Measurements from ENCODE around the gene SLC16A13.
"Not testable (repeated sequence)": the region's sequence is repeated elsewhere in the genome, so short reads cannot be mapped to it uniquely, and the experiment has no call there.

SLC16A13 gene, protein sequence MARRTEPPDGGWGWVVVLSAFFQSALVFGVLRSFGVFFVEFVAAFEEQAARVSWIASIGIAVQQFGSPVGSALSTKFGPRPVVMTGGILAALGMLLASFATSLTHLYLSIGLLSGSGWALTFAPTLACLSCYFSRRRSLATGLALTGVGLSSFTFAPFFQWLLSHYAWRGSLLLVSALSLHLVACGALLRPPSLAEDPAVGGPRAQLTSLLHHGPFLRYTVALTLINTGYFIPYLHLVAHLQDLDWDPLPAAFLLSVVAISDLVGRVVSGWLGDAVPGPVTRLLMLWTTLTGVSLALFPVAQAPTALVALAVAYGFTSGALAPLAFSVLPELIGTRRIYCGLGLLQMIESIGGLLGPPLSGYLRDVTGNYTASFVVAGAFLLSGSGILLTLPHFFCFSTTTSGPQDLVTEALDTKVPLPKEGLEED

DNA sequence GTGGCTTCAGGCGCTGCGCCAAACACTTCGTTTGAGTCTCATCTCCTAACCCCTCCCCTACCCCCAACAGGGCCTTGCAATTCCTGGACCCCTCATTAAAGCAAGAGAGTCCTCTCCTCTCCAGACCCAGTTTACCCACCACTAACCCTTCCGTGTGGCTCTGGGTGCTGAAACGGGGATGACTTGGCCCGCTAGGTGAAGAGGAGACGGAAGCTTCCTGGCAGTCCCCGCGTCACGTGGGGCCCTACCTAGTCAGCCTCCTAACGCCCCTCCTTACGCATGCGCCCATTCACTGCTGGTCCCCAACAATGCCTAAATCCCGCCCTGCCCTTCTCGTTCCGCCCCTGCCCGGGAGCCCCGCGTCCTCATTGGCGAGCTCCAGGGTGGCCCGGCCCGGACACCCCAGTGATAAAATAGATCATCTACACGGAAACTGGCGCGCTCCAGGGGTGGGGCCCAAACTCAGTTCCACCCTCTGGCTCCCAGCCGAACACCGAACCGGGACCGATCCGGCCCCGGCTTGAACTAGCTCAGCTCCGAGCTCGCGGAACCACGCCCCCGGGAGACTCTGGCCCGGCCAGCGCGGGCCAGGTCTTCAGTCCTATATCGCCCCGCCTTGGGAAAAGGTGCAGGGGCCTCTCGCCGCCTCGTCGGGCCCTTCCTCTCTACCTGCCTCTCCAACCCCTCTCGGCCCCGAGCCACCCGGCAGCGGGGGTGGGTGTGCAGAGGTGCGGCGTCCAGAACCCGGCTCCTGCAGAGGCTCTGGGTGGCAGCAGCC lies at the start of gene SLC16A13:
SLC16A13 (plus strand) TSS at position 425 of the 778 bp plus-strand sequence. CDS start 368 bp downstream, outside the sequence.
- peak; percentile 88 for DNase-seq

DNA sequence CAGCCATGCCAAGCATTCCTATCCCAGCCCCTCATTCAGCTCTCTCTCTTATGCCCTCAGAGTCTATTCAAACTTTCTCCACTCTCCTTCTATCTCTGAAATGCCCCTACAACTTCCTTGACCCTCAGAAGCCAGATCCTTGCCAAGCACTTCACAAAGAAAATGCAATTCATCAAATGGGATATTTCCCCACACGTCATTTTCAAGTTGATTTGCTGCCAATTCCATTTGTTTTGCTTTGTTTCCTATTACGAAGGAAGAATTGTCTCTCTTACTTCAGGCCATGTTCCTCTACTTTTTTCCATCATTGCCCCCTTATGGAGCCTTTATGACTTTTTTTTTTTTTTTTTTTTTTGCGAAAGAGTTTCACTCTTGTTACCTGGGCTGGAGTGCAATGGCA lies 49.1 kb upstream of the SLC16A13 start:
- no peak for DNase-seq

DNA sequence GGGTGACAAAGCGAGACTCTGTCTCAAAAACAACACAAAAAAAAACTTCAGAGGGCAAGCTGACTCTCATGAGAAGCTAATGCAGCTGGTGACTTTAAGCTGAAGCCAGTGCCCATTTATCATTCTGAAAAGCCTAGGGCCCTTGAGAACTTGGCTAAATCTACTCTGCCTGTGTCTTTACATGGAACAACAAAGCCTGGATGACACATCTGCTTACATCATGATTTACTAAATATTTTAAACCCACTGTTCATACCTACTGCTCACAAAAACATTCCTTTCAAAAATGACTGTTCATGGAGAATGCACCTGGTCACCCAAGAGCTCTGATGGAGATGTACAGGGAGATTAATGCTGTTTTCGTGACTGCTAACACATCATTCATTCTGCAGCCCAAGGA lies 46.0 kb upstream of the SLC16A13 start:
- no peak for DNase-seq

DNA sequence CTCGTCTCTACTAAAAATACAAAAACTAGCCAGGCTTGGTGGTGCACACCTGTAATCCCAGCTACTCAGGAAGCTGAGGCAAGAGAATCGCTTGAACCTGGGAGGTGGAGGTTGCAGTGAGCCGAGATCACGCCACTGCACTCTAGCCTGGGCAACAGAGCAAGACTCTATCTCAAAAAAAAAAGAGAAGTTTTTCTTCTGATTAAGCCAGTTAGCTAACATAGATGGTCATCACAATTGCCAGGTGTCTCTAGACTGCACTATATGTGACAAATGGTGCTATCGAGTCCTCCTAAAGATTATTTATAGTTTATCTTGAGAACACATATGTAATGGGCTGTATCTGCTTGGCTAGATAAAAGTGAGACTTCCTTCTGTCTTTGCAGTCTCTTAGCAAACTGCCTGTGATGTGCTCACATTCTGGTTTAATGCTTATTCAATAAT lies 42.2 kb upstream of the SLC16A13 start:
- DNase-seq, result not testable (repeated sequence)

DNA sequence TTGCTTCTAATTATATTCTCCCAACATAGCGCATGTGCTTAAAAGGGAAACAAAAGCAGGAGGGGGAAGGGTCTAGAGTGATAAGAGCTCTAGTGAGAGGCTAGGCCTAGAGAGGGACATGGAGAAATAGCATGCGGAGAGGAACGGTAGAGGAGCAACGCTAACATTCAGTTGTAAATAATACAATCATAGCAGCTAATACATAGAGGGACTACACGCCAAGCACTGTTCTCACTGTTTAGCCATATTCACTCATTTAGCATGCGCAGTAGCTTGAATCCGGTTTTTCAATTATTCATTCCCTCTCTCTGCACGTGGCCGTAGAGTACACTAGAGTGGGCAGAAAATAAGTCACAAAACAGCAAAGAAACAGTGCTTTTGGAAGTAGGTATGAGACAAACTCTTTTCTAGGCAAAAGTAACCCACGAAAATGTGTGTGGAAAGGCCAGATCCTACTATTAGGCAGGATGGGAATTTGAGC lies 41.7 kb upstream of the SLC16A13 start:
- DNase-seq, result no peak

DNA sequence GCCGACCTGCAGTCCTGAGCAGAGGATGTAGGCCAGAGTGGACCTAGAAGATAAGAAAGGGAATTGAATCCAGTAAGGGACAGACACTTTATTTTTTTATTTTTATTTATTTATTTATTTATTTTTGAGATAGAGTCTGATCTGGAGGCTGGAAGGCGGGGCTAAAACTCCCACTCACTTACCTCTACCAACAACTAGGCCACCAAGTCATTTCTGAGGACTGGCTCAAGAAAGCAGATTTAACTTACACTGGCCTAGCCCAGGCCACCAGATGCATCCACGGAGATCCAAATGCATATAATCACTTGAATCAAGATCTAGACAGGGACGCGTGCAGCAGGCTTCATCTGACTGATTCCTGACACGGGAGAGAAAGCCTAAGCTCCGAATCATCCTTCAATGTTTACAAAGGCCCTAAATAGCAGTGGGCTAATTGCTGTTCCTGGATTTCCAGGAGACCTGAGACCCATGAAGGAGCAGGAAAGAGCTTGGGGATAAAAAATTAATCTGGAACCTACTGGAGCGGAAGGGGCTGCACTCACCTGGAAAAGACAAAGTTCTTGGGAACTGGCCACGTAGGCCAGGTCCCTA lies 41.1 kb upstream of the SLC16A13 start:
- no peak for DNase-seq

DNA sequence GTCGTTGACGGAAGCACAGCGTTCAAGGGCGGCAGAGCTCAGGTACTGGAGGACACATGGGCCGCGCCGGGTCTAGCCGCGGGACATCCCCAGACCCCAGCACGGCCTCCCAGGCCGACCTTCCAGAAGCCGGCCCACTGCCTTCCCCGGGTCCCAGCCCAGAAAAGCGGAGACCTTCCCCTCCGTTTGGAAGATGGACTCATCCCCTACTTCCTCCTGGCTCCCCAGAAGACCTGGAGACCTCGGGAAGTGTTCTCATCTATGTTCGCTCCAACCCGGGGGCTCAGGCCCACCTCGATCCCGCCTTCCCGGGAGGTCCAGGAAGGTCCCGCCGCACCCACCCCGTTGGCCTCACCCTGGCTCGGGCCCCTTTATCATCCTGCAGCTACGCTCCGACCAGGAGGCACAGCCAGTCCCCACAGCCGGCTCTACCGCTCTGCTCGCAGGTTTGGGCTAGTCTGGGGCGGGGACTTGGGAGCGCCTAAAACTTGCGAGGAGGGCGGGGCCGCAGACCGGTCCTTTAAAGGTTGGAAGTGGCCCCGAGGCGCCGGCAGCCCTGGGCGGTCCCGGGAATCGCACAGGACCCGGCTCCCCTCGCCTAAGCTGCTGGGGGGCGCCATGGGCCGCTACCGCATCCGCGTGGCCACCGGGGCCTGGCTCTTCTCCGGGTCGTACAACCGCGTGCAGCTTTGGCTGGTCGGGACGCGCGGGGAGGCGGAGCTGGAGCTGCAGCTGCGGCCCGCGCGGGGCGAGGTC lies 40.1 kb upstream of the SLC16A13 start, which contains the start of gene ALOX12:
ALOX12 (plus strand) TSS at position 550 of the 756 bp plus-strand sequence; CDS start at position 619, 69 bp downstream.
- DNase-seq, result no peak

DNA sequence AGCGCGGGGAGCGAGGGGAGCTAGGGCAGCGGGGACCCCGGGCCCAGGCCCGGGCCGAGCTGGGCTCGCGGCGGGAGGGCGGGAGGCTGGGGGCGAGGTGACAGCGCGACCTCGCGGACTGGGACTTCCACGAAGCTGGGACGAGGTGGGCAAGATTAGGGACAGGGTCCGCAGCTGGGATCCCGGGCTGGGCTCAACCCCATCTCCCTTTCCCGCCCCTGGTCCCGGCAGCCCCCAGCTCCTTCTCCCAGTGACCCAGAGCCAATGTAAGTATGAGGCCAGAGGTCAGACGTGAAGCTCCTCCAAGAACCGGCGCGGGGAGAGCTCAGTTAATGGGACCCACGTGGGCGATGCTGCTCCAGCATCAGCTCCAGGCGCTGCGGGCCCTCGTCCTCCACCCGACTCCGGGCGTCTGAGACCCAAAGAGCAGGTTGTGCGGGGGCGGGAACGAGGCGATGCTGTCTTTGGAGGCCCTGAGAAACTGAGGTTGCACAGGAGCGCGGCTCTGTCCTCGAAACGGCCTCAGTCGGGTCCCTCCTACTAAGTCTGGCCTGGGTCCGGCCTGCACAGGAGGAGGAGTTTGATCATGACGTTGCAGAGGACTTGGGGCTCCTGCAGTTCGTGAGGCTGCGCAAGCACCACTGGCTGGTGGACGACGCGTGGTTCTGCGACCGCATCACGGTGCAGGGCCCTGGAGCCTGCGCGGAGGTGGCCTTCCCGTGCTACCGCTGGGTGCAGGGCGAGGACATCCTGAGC lies 39.4 kb upstream of the SLC16A13 start:
- no peak for DNase-seq

DNA sequence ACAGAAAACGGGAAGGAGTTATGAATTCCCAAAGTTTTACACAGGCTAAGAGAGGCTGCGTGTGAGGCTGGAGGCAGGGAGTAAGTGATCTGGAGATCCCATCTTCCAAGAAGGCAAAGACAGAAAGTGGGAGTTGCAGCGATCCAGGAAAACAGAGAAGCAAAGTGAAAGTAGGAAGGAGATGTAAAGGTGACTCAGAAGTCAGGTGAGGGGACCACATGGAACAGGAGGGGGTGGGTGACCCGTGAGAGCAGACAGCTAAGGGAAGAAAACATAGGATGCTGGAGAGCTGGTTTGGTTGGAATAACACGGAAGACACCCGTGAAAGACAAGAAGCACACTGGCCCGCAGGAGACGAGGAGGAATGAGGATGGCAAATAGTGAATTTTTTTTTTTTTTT lies 38.6 kb upstream of the SLC16A13 start:
- DNase-seq, result no peak

DNA sequence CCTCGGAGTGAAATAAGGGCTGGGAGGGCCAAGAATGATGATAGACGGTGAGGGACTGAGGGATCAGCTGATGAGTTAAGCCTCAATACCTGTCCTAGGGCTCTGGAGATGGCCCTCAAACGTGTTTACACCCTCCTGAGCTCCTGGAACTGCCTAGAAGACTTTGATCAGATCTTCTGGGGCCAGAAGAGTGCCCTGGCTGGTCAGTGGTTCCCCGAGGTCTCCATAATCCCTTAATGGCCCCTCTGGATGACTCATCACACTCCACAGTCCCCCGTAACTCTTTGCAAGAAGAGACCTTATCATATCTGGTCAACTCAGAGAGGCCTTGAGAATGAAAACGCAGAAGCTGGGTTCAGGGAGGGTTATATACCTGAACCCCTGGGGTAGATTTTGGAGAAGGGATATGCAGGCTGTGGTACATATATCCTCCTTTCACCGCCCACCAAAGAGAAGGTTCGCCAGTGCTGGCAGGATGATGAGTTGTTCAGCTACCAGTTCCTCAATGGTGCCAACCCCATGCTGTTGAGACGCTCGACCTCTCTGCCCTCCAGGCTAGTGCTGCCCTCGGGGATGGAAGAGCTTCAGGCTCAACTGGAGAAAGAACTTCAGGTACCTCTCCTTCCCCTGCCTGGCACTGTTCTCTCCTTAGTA lies 36.8 kb upstream of the SLC16A13 start:
- no peak for DNase-seq

DNA sequence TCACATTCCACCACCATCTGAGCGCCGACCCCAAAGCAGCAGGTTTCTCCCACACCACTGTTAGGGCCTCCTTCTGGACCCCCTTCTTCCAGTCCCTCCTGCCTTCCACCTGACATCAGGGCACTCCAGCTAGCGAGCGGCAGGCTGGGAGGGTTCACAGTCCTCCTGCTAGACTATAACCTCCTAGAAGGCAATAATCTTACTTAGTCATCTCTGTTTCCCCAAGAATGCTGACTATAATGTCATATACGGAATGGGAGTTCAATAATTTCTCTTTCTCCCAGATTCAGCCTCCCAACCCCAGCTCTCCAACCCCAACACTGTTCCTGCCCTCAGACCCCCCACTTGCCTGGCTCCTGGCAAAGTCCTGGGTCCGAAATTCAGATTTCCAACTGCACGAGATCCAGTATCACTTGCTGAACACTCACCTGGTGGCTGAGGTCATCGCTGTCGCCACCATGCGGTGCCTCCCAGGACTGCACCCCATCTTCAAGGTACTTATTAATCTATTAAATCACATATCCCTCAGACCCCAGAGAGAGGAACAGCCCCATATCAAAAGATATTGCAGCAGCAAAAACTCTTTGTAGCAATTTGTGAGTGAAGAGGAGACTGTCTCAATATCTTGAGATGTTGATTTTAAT lies 34.4 kb upstream of the SLC16A13 start:
- no peak for DNase-seq

DNA sequence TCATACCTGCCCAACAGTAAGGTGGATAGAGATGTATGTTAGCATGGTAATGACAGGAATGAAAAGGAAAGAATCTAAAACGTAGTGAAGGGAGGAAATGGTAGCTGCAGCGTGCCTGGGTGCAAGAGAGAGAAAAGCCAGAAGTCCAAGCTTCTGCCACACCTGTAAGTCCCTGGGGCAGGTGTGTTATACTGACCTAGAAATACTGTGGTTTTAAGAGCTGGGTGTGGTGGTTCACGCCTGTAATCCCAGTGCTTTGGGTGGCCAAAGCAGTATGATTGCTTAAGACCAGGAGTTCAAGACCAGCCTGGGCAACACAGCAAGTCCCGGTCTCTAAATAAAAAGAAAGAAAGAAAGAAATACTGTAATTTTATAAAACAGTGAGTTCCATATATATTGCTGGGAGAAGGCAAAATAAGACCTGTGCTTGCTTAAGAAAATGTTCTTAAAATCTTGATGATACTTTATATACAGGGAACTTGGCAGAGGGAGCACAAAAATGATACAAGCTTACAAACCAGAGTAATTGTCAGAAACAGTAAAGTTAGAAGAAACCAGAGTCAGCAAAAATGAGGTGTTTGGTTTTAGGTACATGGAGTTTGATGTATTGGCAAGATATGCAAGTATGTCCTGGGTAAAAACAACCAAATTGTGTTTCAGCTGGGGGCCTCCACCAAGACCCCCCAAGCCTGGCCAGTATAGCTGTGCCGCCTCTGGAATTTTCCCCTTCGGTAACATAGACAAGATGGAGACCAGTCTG lies 33.3 kb upstream of the SLC16A13 start:
- DNase-seq, result no peak

DNA sequence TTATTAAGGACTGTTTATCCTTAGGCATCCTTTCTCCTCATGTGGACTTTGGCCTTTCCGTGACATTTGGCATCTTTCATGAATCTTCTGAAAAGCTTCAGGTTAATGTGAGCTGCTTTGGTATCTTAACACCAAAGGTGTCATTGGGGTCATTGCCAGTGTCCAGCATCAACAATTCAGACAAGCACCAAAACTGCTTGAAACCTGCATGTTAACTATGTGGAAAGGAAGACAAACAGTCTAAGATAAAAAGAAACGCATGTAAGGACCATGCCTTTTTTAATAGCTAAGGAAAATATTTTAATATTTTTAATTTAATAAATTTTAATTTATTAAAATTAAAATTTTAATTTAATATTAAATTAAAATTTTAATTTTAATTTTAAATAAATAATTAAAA lies 32.1 kb upstream of the SLC16A13 start:
- no peak for DNase-seq

DNA sequence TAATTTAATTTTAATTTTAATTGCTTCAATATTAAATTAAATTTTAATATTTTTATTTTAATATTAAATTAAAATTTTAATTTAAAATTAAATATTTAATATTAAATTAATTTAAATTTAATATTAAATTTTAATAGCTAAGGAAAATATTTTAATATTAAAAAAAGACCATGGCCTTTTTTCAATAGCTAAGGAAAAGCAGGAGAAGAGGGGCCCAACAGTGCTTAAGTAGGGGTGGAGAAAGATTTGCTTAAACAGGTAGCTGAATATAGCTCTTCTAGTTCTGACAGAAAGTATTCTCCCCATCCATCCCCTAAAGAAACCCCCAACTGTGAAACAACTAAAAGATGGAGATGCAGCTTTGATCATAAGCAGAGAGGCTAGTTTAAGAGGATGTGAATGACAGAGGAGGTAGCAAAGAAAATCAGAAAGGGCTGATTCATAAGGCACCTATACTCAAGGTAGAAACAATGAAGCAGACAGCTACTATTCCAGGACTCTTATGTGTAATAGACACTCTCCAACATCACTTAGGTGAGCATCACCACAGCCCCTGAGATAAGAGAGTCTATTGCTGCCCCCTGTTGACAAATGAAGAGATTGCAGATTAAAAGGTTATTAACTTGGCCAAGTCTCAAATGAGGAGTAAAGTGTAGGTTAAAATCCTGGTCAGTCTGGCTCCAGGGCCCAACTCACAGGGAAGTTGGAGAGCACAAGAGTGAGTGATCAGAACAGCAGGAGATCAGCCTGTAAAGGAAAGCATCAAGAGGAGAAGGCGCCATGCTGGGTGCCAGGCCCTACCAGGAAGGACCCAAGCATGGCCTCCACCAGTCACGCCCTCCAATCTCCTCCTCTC lies 31.2 kb upstream of the SLC16A13 start:
- peak; percentile 52 for DNase-seq

DNA sequence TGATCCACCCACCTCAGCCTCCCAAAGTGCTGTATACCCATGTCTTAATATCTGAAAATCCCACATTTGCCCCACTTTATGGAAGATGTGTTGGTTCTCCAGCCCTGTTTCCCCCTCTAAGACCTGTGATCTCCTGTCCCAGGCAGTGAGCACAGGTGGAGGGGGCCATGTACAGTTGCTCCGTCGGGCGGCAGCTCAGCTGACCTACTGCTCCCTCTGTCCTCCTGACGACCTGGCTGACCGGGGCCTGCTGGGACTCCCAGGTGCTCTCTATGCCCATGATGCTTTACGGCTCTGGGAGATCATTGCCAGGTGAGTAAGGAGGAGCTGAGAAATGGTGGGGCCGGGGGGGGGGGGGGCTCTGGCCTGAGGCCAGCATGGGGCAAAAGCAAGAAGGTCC lies 30.1 kb upstream of the SLC16A13 start:
- no peak for DNase-seq

DNA sequence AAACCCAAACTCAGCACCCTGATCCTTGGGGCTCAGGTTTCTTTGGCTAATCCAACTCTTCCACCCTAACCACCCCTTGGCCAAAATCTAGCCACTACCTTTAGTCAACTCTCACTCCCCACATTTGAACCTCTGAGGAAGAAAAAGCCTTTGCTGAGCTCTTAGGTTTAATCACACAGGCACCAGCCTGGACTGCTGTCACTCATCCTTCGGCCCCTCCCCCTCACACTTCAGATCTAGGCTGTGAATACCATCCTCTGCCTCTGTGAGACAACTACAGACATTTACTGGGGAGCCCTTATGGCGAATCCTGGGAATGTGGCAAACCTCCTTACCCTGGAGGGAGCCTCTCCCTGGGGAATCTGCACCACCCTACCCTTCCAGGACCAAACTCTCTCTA lies 28.7 kb upstream of the SLC16A13 start:
- no peak for DNase-seq

DNA sequence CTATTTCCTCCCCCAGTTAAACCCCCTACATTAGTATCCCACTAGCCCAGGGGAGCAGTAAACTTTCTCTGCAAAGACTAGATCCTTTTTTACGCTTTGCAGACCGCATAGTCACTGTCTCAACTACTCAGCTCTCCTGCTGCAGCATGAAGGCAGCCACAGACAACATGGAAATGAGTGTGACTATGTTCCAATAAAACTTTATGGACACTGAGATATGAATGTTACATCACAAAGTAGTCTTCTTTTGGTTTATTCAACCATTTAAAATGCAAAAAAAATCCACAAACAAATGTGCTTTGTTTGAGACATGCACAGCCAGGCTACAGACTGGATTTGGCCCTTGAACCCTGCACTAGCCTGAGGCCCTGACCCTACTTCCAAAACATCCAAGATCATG lies 25.3 kb upstream of the SLC16A13 start:
- DNase-seq, result no peak

DNA sequence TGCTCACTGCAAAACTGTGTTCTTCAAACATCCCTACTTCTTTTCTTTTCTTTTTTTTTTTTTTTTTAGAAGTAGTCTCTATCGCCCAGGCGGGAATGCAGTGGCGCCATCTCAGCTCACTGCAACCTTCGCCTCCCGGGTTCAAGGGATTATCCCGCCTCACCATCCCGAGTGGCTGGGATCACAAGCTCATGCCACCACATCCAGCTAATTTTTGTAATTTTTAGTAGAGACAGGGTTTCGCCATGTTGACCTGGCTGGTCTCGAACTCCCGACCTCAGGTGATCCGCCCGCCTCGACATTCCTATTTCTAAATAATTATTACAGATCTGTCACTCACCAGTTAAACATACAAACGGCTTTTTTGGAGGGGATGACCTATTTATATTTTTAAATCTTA lies 24.4 kb upstream of the SLC16A13 start:
- DNase-seq, result no peak

DNA sequence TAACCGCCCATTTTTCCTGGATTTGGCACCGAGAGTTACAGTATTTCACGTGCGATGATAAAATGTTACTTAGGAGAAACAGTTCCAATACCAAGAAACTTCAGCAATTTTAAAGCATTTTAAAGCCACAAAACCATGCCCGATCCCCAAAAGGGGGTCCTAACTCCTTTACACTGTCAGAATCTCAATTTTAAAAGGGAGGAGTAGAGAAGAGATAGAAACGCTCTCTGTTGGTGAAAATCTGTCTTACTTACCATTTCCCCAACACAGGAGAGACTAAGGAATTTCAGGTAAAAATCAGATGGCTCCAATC lies 23.9 kb upstream of the SLC16A13 start:
- no peak for DNase-seq
